Stimulated activated CD4-positive, alpha-beta T cell treated with anti-CD3 and anti-CD28 coated beads, TNF-alpha, amount 100 ng/mL, for 1 hour (primary cell): Measurements from ENCODE around the gene CCDC9.
A peak's percentile ranks its signal among the peaks of the same experiment; 100 is the strongest.

Experiments used
- DNase-seq, 3 donors: peaks; one replicate each; pipeline ENCODE4 v3.0.0-alpha.2; 2020; ENCODE audit warnings: low read depth in 3 of 3, low spot score in 1 of 3

The CCDC9 gene

DNA sequence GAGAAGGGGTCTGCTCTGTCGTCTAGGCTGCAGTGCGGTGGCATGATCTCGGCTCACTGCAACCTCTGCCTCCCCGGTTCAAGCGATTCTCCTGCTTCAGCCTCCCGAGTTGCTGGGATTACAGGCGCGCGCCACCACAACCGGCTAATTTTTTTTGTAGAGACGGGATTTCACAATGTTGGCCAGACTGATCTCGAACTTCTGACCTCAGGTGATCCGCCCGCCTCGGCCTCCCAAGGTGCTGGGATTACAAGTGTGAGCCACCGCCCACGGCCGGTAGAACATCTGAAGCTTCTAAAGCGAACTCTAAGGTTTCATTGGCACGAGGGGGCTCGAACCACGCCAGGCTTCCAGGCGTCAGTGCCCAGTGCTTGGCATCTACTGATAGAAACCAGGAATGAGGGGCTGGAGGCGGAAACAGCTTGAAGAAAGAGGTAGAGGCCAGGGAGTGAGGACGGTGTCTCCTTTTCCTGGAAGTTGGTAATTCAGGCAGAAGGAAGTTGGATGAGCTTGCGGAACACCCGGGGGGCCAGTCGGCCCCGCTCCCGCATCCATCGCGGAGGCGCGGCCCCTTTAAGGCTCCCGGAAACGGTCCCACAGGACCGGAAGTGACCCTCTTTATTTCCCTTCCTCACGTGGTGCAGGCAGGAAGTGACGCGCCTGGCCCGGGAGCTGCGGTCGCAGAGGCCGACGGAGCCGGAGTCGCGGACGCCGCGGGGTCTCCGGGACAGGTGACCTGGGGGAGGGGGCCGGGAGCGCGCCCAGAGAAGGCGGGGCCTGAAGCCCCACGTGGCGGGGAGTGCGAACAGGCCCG, at the start of gene CCDC9:
Gene CCDC9 (plus strand): TSS at position 647 of the 814 bp plus-strand sequence. CDS start 1,876 bp downstream, outside the sequence.
- DNase-seq, result peak in 2 of 3 donors; percentile 76 to 78

DNA sequence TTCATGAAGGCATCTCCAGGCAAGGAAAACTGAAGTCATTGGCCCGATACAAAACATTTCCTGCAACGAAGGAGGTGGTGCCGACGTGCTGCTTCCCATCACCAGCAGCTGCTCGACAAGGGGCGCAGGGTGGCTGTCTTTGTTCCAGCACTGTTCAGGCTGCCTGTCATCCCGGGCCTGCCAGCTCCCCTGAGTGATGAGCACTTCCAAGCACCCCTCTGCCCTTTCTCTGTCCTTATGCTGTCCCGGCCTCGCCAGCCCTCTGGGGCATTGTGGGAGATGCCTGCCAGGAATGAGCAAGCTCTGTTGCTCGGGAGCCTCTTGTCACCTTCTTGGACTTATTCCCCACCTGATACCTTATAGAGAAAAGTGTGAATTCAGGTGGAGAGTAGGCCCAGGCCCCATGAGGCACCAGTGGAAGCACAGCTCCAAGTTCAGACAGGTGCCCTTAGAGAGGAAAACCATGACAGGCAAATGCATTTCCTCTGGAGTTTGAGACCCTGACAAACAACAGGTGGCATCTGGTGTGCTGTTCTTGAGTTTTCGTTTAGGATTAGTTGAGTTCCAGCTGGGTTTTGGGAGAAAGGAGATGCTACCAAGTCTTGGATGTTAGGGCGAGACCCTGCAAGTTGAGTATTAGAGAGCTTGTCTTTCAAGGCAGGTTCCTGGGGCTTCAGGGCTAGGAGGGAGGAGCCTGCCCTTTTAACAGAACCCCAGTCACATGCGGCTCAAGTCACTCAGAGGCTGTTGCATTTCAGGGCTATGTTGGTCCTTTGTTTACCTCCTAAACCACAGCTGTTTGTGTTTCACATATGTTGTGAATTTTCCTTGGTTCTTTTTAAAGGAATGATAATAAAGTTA, 46.8 kb upstream of the CCDC9 start:
- no peak for DNase-seq

DNA sequence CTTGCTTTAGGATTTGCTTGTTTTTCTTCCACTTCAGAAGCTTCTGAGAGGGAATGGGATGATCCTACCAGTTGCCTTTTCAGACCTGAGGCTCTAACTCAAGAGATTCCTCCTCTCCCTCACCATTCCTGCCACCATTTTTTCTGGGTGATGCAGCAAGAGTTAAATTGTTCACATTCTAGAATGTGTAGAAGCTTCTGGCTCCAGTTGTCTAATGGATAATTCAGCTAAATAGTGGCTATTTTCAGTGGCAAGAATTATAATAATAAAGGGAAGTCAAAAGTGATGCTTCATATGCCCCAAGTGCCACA, 46.2 kb upstream of the CCDC9 start:
- no peak for DNase-seq

DNA sequence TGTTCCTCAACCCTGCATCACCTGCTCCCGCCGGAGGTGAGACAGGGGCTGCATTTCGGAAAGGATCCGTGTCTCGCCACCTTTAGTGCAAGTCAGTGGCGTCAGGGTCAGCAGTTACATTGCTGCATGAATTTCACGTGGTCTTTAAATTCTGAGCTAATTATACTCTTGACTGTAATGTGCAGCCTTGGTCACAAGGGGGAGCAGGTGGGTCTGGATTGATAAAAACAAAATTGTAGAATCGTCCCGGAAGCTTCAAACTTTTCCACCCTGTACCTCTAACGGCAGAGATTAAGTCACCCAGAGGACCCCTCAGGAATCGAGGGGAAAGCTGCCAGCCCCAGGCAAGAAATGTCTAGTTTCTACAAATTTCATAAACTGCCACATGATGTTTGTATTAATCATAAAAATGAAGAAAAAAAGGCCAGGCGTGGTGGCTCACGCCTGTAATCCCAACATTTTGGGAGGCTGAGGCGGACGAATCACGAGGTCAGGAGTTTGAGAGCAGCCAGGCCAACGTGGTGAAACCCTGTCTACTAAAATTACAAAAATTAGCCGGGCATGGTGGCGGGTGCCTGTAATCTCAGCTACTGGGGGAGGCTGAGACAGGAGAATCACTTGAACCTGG, 45.5 kb upstream of the CCDC9 start:
- peak; percentile 54 to 65 (median 63) for DNase-seq

DNA sequence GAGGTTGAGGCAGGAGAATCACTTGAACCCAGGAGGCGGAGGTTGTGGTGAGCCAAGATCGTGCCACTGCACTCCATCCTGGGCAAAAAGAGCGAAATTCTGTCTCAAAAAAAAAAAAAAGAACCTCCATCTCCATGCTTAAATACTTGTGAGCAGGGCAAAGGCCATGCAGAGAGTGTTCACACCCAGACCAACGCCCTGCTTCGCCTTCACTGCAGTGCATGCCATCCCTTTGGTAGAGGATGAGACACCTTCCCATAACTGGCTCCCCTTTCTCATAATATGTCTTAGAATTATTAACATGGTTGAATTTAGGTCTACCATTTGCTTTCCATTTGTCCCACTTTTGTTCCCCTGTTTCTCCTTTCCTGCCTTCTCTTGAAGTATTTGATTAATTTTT, 40.7 kb upstream of the CCDC9 start:
- DNase-seq, result no peak

DNA sequence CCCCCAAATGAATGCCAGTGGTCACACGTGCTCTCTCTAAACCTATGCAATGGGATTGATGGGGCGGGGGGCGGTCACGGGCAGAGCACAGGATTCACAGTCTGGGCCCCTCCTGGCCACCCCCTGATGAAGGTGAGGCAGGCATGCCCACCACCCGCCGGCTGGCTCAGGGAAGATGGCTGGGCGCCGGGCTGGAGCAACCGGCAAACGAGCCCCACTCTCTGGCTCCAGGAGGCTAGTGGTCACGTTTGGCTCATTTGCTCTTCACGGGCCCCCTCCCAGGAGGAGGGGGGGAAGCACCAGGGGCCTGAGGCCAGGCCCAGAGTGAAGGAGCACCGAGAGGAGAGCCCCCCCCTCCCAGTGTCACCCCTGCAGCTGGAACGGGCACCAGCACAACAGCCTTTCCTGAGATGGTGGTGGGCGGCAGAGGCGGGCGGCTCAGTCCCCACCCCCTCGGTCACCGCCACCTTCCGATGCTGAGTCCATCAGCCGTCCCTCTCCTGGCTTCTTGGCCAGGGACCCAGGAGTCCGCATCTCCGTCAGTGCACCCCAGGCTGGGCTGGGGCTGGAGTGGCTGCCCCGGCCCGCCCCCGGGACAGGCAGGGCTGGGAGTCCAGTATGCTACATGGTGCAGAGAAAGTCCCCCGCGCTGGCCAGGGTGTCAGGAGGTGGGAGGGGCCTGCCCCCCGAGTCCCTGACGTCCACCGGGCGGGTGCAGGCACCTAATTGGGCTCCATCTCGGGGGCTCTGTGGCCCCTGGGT, 35.1 kb upstream of the CCDC9 start:
- DNase-seq, result no peak

DNA sequence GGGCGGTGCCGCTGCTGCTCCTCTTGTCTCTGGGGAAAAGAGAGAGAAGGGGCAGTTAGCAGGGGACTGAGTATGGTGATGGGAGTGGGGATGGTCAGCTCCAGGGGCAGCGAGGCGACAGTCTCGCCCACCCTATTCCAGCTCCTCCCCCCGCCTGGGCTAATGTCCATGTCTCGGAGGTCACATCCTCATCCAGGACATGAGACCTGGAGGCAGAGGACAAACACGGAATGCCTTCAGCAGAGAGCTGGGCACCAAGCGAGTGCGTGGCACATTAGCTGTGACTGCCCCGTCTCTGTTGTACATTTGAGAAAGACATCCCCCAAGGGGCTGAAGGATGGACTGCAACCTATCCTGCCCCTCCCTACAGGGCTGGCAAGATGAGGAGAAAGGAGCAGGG, 34.4 kb upstream of the CCDC9 start:
- DNase-seq, result no peak

DNA sequence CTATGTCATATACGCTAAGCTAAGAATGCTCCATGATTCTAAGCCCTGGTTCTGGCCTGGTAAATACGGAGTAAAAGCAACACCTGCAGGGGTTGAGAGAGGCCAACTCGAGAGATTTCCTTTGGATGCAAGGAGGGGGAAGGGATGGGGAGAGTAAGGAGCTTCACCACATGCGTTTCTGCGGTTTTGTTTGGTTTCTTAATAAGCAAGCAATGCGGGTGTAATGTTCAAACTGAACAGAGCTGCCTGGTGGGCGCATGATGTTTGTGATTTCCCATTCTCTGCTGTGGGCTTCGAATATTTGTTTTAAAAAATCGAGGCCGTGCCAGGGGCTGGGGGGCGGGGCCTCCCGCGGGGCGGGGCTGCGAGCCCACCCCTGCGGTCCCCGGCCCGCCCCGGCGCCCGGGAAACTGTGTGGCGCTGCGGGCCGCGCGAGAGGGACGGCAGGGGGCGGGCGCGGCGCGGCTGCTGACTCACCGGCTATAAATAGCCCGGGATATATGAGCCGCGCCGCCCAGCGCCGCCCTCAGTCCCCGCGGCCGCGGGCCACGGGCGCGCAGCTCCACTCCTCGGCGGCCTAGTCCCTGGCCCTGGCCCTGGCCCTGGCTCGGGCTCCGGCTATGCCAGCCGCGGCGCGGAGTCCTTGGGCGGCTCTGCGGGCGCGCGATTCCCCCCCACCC, 30.4 kb upstream of the CCDC9 start:
- DNase-seq, result peak; percentile 76 to 85 (median 76)

DNA sequence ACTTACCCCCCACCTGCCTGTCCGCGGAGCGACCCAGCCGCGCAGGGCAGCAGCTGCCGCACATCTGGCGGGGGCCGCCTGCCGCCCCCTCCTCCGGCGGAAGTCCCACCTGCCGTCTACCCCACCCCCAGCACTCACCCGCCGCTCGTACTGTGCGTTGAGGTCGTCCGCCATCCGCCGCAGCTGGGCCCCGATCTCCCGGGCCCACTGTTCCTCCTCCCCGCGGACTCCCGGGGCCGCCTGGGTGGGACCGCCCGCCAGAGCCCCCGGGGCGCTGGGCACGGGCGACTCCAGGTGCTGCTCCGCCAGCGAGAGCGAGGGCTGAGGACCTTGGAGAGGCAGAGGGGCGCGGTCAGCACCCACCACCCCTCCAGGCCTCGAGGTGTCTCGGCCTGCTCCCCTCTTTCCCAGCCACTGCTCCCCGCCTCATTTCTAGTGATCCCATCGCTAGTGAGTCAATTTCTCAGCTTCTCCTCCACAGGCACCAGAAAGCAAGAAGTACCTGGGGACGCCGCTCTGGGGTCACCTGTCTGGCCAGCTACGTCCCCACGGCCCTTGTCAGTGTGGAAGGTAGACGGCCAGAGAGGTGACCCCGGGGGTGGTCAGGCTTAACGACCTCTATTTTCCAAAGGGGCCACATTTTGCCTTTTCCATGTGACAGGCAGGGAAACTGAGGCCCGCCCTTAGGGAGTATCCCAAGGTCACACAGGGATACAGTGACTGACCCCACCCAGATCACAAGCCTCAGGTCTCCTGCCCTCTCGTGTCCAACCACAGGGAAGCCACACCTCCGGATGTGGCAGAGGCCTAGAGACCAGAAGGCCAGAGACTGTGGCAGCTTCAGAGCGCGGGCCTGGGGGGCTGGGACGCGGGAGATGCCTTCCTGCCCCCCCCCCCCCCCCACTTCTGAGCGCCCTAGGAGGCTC, 29.6 kb upstream of the CCDC9 start:
- DNase-seq, result no peak

DNA sequence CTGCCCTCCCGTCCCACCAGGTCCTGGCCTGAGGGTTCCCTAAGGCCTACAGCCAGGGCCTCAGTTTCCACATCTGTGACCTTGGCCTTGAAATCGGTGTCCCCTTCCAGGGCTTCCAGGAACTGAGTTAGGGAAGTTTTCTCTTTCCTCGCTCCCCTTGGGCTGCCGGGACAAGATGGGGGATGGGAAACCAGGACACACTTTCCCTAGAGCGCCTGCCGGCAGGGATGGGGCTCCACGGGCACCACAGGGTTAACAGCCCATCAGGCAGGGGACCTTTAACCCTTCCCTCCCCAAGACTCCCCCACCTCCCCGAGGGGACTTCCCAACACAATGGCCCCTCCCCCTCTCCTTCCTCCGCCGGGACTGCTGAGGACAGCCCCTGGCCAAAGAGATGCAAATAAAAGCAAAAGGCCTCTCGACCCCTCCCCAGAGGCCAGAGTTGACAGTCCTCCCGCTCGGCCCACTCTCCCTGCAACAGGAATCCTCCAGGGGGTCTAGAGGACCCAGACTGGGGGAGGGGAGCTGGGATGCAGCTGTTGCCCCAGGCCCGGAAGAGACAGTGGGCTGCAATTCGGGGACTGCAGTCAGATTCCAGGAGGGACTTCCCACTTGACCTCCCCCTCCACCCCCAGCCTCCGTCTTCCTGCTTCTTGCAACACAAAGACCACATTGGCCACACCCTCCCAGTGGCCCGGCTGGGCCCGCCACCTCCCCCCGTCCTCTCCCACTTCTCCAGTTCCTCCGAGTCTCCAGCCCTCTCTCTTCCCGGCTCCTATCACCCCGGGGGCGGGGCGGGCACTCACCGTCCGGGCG, 28.8 kb upstream of the CCDC9 start:
- no peak for DNase-seq

DNA sequence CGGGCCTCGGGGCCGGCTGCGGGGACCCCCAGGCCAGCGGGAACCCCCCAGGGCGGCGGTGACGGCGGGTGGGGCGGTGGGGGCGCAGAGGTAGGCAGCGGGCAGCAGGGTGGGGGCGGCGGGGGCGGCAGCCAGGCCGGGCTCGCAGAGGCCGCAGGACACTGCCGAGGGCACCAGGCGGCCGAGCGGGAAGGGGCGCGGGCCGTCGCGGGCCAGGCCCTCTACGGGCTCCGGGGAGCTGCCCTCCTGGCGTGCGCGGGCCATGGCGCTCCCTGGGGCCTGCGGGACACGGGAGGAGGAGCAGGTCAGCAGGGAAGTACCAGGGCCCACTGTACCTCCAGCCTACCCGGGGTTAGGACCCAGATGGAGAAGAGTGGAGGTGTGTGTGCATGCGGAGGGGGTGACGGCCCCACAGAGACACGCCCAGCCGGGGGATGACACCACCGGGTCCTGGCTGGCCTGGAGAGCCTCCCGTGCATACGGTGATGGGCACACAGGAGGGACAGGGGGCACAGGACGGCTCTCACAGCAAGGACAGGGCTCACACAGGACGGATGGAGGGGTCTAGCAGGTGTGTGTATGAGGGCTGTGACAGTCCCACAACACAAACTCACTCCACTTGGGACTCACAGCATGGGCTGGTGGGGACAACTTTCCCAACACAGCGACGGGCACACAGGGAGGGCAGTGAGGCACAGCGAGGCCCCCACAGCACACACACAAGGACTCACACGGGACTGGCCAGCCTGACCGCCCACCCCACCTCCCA, 28.0 kb upstream of the CCDC9 start:
- no peak for DNase-seq

DNA sequence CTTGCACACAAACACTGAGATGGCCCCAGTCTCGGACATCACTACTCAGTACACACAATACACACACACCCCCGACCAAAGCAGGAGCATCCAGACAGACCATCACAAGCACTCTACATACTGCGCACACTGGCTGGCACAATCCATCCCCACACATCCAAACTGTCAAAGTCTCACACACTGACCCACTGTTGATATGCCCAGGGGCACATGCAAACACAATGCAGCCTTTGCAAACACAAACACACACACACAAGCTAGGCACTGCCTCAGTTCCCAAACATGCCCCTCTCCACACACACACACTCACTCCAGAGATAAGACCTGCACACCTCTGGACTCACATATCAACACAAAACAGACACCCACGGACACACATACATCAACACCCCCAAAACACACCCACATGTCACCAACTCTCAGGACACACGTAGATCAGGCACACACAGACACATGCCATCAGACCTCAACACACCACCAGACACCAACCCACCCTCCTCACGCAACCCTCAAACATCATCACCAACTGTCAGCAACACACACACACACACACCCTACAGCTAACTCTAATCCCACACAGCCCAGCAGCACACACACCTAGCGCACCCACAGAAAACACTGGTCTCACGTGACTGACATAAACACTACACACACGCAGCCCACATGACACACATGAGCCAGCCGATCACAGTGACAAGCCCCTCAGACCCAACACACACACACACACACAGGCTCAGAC, 27.2 kb upstream of the CCDC9 start:
- no peak for DNase-seq

DNA sequence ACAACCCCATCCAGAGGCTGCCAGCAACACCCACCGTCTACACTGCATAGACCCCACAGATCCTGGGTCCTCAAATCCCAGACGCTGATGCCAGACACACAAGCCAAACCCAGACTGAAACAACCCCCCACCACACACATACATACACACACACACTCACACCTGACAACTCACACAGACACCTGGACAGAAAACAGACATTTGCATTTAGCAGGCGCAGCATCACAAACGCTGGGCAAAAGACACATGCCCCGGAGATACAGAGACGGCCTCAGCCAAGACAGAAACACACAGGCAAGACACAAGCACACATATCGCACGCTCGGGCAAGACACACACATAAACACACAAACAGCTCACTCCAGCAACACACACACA, 26.7 kb upstream of the CCDC9 start:
- no peak for DNase-seq

DNA sequence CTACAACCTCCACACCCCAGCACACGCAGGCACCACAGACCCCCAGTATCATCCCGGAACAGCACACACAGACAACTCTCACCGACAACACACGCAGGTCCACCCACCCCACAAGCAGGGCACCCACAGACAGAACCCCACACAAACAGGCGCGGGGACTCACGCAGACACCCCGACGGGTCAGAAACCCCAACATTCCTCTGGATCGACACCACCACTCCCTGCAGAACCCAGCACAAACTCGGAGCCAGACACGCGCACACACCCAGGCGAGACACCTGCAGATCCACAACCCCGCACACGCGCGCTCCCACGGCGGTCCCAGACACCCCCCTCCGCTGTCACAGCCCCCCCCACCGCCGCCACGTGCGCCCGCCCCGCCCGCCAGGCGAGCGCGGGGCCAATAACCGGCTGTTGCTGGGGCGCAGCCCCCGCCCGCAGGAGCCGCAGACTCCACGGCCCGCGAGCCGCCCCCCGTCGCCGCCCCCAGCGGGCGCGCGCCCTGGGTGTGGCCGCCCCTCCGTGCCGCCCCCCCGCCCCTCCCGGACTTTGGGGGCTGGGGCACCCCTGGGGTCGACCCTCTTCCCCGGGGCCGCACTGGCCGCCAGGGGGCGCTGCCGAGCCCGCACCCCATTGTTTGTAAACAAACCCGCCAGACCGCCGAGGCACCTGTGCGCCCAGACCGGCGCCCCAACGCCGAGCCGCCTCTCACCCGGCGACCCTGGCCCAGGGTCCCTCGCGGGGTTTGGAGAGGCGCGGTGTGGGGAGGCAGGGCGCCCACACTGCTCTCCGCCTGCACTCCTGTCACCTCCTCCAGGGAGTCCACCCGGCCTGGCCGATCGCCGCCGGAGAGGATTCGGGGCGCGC, 26.0 kb upstream of the CCDC9 start:
- DNase-seq, result peak; percentile 59 to 74 (median 60)

DNA sequence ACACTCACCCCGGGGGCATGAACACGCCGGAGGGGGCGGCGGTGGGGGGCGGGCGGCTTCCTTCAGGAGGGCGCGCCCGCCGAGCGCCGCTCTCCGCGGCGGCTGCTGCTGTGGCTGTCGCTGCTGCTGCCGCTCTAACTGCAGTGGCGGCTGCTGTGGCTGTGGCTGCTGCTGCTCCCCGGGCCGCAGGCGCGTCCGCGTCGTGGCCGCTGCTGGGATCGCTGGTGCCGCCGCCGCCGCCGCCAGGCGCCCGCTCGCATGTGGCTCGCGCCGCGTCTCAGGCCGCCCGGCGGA, 25.5 kb upstream of the CCDC9 start, which contains the start of gene BBC3:
Gene BBC3 (minus strand): TSS at position 279 of the 294 bp plus-strand sequence. CDS start 2,768 bp downstream, outside the sequence.
- DNase-seq, result no peak
